ENCODE measurements around the gene TMEM38B. TPM values are rescaled to one million over a fixed set of nuclear protein-coding genes. Genes with fewer than 3 reads are reported as not detected.
A peak's percentile ranks its signal among the peaks of the same experiment; 100 is the strongest.

TMEM38B gene
- 10 to 100 TPM in 5 of 6 experiments, 1 to 10 TPM in 1; 10.0 to 13.2 (median 11.5) TPM for total RNA-seq (2021; fragmentation: NEBNext Ultra II Directional; extraction: Animal tissue kit (Norgen Biotek cat#: 25700))
- long read RNA-seq, transcript TMEM38B-202 (6 exons, 3,525 nt), result major isoform, 27 of 30 reads
- long read RNA-seq, partial matches to known transcripts, result 0 of 30 reads
- long read RNA-seq, other reads (novel, unspliced or antisense), result 3 of 30 reads

- Mint-ChIP-seq H3K9me3 (no peaks in the 10 kb centered on the region), H3K4me3 (peak within 1 kb of the TSS; percentile 92), H3K27me3 (ENCODE audit: insufficient read depth) (peaks cover 4% of the 10 kb centered on the region), H3K4me1 (ENCODE audit: low read depth) (peaks cover 26% of the 10 kb centered on the region), H3K27ac (peak within 1 kb of the TSS; percentile 20), H3K36me3 (ENCODE audit: low read depth) (no peaks in the 10 kb centered on the region)
- DNase-seq, result peak; percentile 38
- TF ChIP-seq CTCF (IDR thresholded peaks at IDR 0.05), result no peak
These were observed at the start of gene TMEM38B for GRCh38 chr9:105694190-105694847. TSS of gene TMEM38B (plus strand) at chr9:105694541. CDS start at chr9:105694661, 120 bp downstream.

GRCh38 chr9:105646879-105647594 lies 47.3 kb upstream of the TMEM38B start:
- H3K27ac Mint-ChIP-seq, result no peak overlapping the region
- H3K4me1 Mint-ChIP-seq (ENCODE audit: low read depth), result no peaks in the 10 kb centered on the region
- no peak overlapping the region for H3K4me3 Mint-ChIP-seq
- TF ChIP-seq CTCF (IDR thresholded peaks at IDR 0.05), result no peak
- H3K9me3 Mint-ChIP-seq, result no peaks in the 10 kb centered on the region
- peaks cover 3% of the 10 kb centered on the region; the same call in 1 of the 2 replicates for H3K27me3 Mint-ChIP-seq (ENCODE audit: insufficient read depth)
- H3K36me3 Mint-ChIP-seq (ENCODE audit: low read depth), result peaks cover 4% of the 10 kb centered on the region; the same call in 1 of the 2 replicates
- DNase-seq, result no peak

- no peaks in the 10 kb centered on the region for H3K4me1 Mint-ChIP-seq (ENCODE audit: low read depth)
- peaks cover 3% of the 10 kb centered on the region; the same call in 1 of the 2 replicates for H3K27me3 Mint-ChIP-seq (ENCODE audit: insufficient read depth)
- no peak for TF ChIP-seq CTCF (IDR thresholded peaks at IDR 0.05)
- no peak for DNase-seq
- H3K27ac Mint-ChIP-seq, result no peak overlapping the region
- H3K9me3 Mint-ChIP-seq, result no peaks in the 10 kb centered on the region
- H3K4me3 Mint-ChIP-seq, result no peak overlapping the region
- peaks cover 2% of the 10 kb centered on the region; the same call in 1 of the 2 replicates for H3K36me3 Mint-ChIP-seq (ENCODE audit: low read depth)
These were observed 46.6 kb upstream of the TMEM38B start for GRCh38 chr9:105647595-105648349.

GRCh38 chr9:105651806-105652205 lies 42.5 kb upstream of the TMEM38B start:
- TF ChIP-seq CTCF (IDR thresholded peaks at IDR 0.05), result no peak
- Mint-ChIP-seq H3K4me1 (ENCODE audit: low read depth) (0 out of 2 replicates have a peak, but pooled peaks cover 5% of the 10 kb centered on the region), H3K27ac (no peak overlapping the region), H3K9me3 (no peaks in the 10 kb centered on the region), H3K4me3 (no peak overlapping the region), H3K27me3 (ENCODE audit: insufficient read depth) (peaks cover 14% of the 10 kb centered on the region), H3K36me3 (ENCODE audit: low read depth) (no peaks in the 10 kb centered on the region)
- no peak for DNase-seq

Measured in HFFc6 (cell line).